Measurements from ENCODE around the gene AKR1B15.
"Not testable (repeated sequence)": the region's sequence is repeated elsewhere in the genome, so short reads cannot be mapped to it uniquely, and the experiment has no call there.

The AKR1B15 gene

DNA sequence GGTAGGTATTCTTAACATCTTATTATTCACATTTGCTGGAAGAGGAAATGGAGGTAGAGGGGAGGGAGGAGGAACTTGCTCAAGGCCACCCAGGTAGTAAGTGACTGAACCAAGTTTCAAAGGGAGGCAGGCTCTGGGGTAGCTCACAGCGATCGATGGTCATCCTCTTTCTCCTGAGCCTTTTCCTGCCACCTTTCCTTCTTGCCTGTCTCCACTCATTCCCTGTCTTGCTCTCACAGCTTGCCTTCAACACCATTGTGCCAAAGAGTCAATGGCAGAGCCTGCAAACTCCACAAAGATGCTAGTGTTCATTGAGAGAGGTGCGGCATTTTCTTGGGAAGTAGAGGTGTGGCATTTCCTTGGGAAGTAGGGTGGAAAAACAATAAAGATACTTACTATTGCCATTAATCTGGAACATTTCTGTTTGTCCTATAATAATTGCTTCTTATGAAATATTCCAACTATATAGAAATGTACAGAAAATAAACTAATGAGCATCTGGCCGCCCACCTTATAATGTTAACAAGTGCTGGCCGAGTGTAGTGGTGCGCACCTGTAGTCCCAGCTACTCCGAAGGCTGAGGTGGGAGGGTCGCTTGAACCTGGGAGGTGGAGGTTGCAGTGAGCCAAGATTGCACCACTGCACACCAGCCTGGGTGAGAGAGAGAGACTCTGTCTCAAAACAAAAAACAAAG is 7.3 kb upstream of the AKR1B15 start:
- peaks cover 22% of the 10 kb centered on the region for H3K27me3 Mint-ChIP-seq
- H3K9me3 Mint-ChIP-seq; DNase-seq; H3K4me1 Mint-ChIP-seq (ENCODE audit: low read depth); H3K27ac Mint-ChIP-seq; H3K36me3 Mint-ChIP-seq (ENCODE audit: low read depth); H3K4me3 Mint-ChIP-seq: not testable (repeated sequence)

DNA sequence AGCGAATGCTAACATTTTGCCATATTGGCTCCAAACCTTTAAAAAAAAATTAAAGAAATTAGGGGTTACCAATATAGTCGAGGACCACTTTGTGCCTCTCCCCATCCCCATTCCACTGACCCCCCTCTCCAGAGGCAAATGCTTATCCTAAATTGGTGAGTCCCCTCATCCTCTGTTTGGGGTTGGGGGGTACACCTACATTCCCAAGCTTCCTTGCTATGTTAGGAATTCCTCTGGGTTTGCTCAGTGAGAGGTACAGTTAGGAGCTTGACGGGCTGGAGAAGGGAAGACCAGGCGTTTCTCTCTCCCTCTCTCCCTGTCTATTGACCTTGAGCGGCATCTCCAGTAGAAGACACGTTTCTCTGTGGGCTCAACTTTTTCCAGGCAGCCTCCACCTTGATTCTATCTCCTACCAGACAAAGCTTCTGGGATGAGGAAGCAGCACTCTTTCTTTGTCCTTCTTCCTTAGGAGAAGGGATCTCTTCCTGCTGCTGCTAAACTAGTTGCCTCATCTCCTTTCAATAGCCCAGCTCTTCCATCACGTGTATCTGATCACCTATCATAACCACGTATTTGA is 6.6 kb upstream of the AKR1B15 start:
- no peaks in the 10 kb centered on the region for H3K4me1 Mint-ChIP-seq (ENCODE audit: low read depth)
- H3K27ac Mint-ChIP-seq: no peak overlapping the region
- no peaks in the 10 kb centered on the region for H3K9me3 Mint-ChIP-seq
- no peaks in the 10 kb centered on the region for H3K36me3 Mint-ChIP-seq (ENCODE audit: low read depth)
- H3K27me3 Mint-ChIP-seq: peaks cover 25% of the 10 kb centered on the region
- no peak overlapping the region for H3K4me3 Mint-ChIP-seq
- DNase-seq: no peak

DNA sequence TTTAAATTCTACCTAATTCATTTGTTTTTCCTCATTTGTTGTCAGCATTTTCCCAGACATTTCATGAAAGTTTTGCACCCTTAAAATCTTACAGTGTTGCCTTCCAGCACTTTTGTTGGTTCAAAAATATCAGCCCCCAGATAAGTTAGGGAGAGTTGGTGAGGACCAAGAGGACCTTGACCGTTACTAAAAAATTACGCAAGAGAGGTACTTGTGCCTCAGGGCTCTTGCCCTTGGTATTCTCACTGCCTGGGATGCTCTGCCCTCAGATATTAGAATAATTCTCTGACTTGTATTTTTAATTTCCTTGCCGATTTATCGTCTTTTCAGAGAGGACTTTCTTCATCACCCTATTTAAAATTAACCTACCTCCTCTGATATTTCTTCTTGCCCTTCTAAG is 3.5 kb upstream of the AKR1B15 start:
- H3K4me3 Mint-ChIP-seq: no peak overlapping the region
- no peak for DNase-seq

DNA sequence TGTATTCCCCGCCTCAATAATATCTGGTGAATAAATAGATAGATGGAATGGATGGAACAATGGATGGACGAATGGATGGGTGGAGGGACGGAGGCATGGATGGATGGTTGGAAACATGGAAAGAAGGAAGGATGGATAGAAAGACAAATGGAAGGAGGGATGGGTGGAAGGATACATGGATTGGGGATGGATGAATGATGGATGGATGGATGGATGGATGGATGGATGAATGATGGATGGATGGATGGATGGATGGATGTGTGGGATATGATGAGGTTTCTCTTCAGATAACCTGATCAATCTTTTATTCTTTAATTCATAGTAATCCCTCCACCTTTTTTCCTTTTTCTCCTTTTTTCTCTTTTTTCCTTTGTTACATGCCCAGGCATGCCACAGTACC is 3.0 kb upstream of the AKR1B15 start:
- Mint-ChIP-seq H3K27me3 (peaks cover 21% of the 10 kb centered on the region), H3K36me3 (ENCODE audit: low read depth) (no peaks in the 10 kb centered on the region), H3K9me3 (no peaks in the 10 kb centered on the region), H3K4me3 (no peak overlapping the region), H3K27ac (no peak overlapping the region), H3K4me1 (ENCODE audit: low read depth) (peaks cover 5% of the 10 kb centered on the region)
- DNase-seq: no peak

More for the DNA sequence above, 3.5 kb upstream of the AKR1B15 start:
- Mint-ChIP-seq H3K36me3 (ENCODE audit: low read depth) (no peaks in the 10 kb centered on the region), H3K4me1 (ENCODE audit: low read depth) (peaks cover 5% of the 10 kb centered on the region), H3K27ac (no peak overlapping the region), H3K27me3 (peaks cover 25% of the 10 kb centered on the region), H3K9me3 (no peaks in the 10 kb centered on the region)

DNA sequence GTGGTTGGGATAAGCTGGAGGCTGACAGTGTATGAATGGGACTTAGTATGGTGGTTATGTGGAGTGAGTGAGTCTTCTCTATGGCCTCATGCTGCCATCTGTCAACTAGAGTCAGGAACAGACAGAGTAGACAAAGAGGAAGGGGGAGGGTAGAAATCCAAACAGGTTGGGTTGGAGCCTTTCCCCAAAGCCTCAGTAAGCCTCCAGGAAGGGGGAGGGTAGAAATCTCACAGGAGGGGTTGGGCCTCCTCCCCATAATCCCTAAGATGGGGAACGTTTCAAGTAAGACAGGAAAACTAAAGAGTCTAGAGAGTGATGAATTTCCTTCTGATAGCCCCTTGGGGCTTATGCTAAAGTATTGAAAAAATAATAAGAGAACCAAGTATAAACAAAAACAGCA is 2.0 kb upstream of the AKR1B15 start:
- H3K27ac Mint-ChIP-seq: no peak overlapping the region
- H3K9me3 Mint-ChIP-seq: no peaks in the 10 kb centered on the region
- peaks cover 14% of the 10 kb centered on the region for H3K27me3 Mint-ChIP-seq
- H3K4me3 Mint-ChIP-seq: no peak overlapping the region
- no peak for DNase-seq
- peaks cover 5% of the 10 kb centered on the region for H3K4me1 Mint-ChIP-seq (ENCODE audit: low read depth)
- no peaks in the 10 kb centered on the region for H3K36me3 Mint-ChIP-seq (ENCODE audit: low read depth)

DNA sequence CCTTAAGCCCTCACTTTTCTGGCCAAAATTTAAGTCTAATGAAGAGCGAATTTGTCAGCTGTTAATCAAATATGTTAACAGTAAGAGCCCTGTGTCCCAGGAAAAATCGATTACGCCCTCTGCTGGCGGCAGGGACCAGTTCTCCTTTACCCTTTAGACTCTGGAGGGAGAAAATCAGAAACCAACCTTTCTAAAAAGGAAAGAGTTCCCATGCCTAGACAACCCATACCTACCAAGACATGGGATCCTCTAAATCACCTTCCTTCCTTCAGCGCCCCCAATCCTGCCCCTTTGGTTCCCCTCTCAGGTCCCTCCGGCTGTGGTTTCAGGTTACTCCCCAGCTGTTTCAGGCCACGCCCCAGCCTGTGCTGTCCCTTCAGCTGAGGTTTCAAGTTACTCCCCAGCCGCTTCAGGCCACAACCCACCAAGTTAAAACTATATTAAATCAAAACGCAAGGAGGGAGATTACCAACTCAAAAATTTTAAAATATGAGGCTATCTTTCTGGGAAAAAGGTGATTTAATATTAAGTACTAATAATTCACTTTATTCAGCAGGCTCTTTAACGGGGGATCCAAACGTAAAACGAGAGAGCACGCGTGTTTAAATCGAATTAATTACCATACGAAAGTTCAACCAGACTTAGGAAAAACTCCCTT is 1.4 kb upstream of the AKR1B15 start:
- Mint-ChIP-seq H3K27ac (no peak overlapping the region), H3K4me1 (ENCODE audit: low read depth) (peaks cover 5% of the 10 kb centered on the region), H3K27me3 (peaks cover 14% of the 10 kb centered on the region), H3K9me3 (no peaks in the 10 kb centered on the region), H3K4me3 (no peak overlapping the region), H3K36me3 (ENCODE audit: low read depth) (no peaks in the 10 kb centered on the region)
- peak; percentile 75 for DNase-seq

DNA sequence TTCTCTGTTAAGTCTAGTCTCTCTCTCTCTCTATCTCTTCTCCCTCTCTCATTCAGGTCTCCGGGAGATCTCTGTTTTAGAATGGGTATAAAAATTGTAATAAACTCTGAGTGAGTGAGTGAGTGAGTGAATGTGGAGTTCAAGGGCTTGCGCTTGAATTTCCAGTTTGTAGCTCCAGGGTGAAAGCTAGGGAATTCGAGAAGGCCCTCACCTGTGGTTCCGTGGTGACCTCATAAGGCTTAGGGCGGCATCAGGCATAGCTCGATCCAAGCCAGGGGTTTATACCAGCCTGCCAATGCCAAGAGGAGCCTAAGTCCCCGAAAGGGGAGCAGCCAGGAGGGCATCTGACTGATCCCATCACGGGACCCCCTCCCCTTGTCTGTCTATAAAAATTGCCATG is 456 bp downstream of the AKR1B15 start:
- DNase-seq: no peak
- Mint-ChIP-seq H3K27ac (no peak overlapping the region), H3K36me3 (ENCODE audit: low read depth) (no peaks in the 10 kb centered on the region), H3K4me1 (ENCODE audit: low read depth) (peaks cover 5% of the 10 kb centered on the region), H3K4me3 (no peak overlapping the region), H3K9me3 (no peaks in the 10 kb centered on the region), H3K27me3 (peaks cover 14% of the 10 kb centered on the region)

DNA sequence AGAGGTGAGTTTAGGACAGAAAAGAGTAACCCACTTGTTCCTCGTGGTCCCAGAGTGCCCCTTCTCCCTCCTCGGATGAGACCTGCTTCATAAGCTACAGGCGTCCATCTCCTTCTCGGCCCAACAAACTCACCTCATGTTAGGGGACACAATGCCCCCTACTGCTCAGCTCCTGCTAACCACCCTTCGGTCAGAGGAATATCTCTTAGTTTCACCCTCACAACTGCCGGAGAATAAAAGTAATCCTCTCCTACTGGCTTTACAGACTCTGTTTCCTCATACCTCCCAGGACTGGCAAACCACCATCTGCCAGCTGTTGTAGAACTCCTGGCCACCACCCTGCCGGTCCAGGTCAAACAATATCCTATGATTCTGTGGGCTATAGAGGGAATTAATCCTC is 3.2 kb downstream of the AKR1B15 start:
- Mint-ChIP-seq H3K9me3 (no peaks in the 10 kb centered on the region), H3K27me3 (no peaks in the 10 kb centered on the region), H3K4me3 (no peak overlapping the region), H3K36me3 (ENCODE audit: low read depth) (no peaks in the 10 kb centered on the region), H3K4me1 (ENCODE audit: low read depth) (peaks cover 5% of the 10 kb centered on the region), H3K27ac (no peak overlapping the region)
- DNase-seq: no peak

DNA sequence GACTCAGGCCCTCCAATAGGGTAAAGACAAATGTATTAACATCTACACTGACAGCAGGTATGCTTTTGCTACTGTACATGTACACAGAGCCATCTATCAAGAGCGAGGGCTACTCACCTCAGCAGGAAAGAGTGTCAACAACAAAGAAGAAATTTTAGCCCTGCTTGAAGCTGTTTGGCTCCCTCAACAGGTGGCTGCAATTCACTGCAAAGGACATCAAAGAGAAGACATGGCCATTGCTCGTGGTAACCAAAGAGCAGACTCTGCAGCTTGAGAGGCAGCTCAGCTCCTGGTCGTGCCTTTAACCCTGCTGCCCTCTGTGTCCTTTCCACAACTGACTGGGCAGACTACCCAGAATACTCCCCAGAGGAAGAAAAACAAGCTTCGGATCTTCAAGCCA is 5.1 kb downstream of the AKR1B15 start:
- no peaks in the 10 kb centered on the region for H3K9me3 Mint-ChIP-seq
- H3K36me3 Mint-ChIP-seq (ENCODE audit: low read depth): no peaks in the 10 kb centered on the region
- H3K4me1 Mint-ChIP-seq (ENCODE audit: low read depth): peaks cover under 1% of the 10 kb centered on the region
- no peaks in the 10 kb centered on the region for H3K27me3 Mint-ChIP-seq
- no peak for DNase-seq
- no peak overlapping the region for H3K27ac Mint-ChIP-seq
- no peak overlapping the region for H3K4me3 Mint-ChIP-seq

DNA sequence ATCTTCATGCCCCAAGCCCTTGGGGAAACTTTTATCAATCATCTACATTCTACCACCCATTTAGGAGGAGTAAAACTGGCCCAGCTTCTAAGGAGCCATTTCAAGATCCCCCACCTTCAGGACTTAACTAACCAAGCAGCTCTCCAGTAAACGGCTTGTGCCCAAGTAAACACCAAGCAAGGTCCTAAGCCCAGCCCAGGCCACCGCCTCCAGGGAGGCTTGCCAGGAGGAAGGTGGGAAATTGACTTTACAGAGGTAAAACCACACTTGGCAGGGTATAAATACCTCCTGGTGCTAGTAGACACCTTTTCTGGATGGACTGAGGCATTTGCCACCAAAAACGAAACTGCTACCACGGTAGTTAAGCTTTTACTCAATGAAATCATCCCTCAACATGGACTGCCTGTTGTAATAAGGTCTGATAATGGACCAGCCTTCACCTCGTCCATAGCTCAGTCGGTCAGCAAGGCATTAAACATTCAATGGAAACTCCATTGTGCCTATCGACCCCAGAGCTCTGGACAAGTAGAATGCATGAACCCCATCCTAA is 5.6 kb downstream of the AKR1B15 start:
- Mint-ChIP-seq H3K27me3 (no peaks in the 10 kb centered on the region), H3K4me1 (ENCODE audit: low read depth) (no peaks in the 10 kb centered on the region), H3K9me3 (no peaks in the 10 kb centered on the region)

DNA sequence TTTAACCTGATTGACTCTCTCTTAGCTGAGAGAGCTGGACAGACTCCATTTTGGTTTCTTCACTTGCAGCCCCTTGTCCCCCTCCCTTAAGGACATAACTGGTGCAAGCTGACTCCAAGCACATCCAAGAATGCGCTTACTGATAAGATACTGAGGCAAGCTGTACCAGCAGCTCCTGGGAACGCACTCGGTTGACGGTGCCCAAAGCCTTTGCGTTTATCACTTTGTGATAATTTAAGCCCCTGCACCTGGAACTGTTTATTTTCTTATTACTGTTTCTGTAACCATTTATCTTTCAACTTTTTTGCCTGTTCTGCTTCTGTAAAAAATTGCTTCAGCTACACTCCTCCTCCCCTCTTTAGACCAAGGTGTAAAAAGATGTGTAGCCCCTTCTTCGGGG is 8.5 kb downstream of the AKR1B15 start:
- no peak for DNase-seq
- H3K4me1 Mint-ChIP-seq (ENCODE audit: low read depth): peaks cover 4% of the 10 kb centered on the region
- no peak overlapping the region for H3K27ac Mint-ChIP-seq
- peaks cover 2% of the 10 kb centered on the region for H3K9me3 Mint-ChIP-seq
- no peaks in the 10 kb centered on the region for H3K27me3 Mint-ChIP-seq
- no peak overlapping the region for H3K4me3 Mint-ChIP-seq
- H3K36me3 Mint-ChIP-seq (ENCODE audit: low read depth): no peaks in the 10 kb centered on the region

More for the DNA sequence above, 5.6 kb downstream of the AKR1B15 start:
- Mint-ChIP-seq H3K36me3 (ENCODE audit: low read depth) (no peaks in the 10 kb centered on the region), H3K4me3 (no peak overlapping the region), H3K27ac (no peak overlapping the region)
- DNase-seq: no peak

DNA sequence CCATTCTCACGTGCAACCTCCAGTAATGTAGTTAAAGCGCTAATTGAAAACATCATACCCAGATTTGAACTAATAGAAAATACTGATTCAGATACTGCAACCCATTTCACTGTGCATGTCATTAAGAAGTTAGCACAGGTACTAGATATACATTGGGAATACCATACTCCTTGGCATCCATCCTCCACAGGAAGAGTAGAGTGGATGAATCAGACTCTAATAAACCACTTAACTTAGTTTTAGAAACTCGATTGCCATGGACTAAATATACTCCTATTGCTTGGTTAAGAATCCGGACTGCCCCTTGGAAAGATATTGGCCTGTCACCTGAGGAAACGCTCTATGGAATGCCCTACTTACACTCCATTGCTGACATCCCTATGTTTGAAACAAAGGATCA is 9.5 kb downstream of the AKR1B15 start:
- Mint-ChIP-seq H3K4me1 (ENCODE audit: low read depth) (peaks cover 4% of the 10 kb centered on the region), H3K4me3 (no peak overlapping the region), H3K27ac (no peak overlapping the region), H3K27me3 (no peaks in the 10 kb centered on the region), H3K36me3 (ENCODE audit: low read depth) (no peaks in the 10 kb centered on the region), H3K9me3 (peaks cover 8% of the 10 kb centered on the region)
- no peak for DNase-seq

DNA sequence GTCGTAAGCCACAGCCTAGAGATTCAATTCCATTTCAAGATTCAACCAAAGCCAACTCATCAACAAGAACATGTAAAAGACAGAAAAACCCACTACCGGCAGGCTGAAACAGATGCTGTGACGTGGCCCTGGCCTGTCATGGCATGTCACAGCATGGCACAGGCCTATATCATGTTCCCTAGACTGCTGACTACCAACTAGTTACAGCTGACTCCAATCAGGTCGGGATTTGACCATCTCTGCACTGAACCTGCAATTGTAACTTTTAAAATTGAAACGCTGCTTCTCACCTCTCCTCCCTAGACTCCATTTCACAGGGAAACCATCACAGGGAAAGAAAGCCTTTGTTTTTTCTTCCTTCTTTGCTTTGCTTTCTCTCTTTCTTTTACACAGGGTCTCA is 12.7 kb downstream of the AKR1B15 start:
- not testable (repeated sequence) for H3K27me3 Mint-ChIP-seq; H3K4me1 Mint-ChIP-seq (ENCODE audit: low read depth); H3K27ac Mint-ChIP-seq; DNase-seq; H3K4me3 Mint-ChIP-seq; H3K36me3 Mint-ChIP-seq (ENCODE audit: low read depth)
- H3K9me3 Mint-ChIP-seq: peaks cover 12% of the 10 kb centered on the region

DNA sequence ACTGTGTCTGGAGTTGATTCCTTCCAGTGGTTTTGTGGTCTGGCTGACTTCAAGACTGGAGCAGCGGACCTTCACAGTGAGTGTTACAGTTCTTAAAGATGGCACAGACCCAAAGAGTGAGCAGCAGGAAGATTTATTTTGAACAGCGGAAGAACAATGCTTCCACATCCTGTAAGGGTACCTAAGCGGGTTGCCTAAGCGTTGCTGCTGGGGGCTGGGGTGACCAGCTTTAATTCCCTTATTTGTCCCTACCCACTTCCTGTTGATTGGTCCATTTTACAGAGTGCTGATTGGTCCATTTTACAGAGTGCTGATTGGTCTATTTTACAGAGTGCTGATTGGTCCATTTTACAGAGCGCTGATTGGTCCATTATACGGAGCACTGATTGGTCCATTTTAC is 13.2 kb downstream of the AKR1B15 start:
- Mint-ChIP-seq H3K36me3 (ENCODE audit: low read depth) (no peaks in the 10 kb centered on the region), H3K9me3 (peaks cover 12% of the 10 kb centered on the region), H3K27me3 (peaks cover 5% of the 10 kb centered on the region), H3K4me1 (ENCODE audit: low read depth) (peaks cover 4% of the 10 kb centered on the region), H3K4me3 (no peak overlapping the region), H3K27ac (no peak overlapping the region)
- DNase-seq: no peak

DNA sequence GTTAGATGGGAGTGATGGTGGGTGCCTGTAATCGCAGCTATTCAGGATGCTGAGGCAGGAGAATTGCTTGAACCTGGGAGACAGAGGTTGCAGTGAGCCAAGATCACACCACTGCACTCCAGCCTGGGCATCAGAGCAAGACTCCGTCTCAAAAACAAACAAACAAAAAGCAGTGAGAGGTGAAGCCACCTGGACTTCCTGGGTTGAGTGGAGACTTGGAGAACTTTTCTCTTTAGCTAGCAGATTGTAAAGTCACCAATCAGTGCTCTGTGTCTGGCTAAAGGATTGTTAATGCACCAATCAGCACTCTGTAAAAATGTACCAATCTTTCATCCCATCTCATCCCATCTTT is 14.5 kb downstream of the AKR1B15 start:
- H3K4me1 Mint-ChIP-seq (ENCODE audit: low read depth); H3K27ac Mint-ChIP-seq; H3K27me3 Mint-ChIP-seq; DNase-seq; H3K36me3 Mint-ChIP-seq (ENCODE audit: low read depth); H3K4me3 Mint-ChIP-seq: not testable (repeated sequence)
- H3K9me3 Mint-ChIP-seq: peaks cover 12% of the 10 kb centered on the region
